HG03354 (cell line): ENCODE data around the gene SV2C.

ENCODE experiments used
- ATAC-seq: cut with Tn5 transposase; IDR thresholded peaks from one replicate; pipeline ENCODE4 v1.9.1; 2021; ENCODE audit warnings: mild to moderate bottlenecking; ENCODE audit not compliant: unreplicated experiment, poor library complexity, severe bottlenecking

SV2C gene

GRCh38 chr5:76194340-76194739 is 111.2 kb downstream of the SV2C start:
- ATAC-seq, result no peak

GRCh38 chr5:76196457-76196856 is 113.3 kb downstream of the SV2C start:
- ATAC-seq, result no peak

- no peak for ATAC-seq
These were observed 113.8 kb downstream of the SV2C start for GRCh38 chr5:76196886-76197489.

GRCh38 chr5:76197726-76198125 is 114.5 kb downstream of the SV2C start:
- no peak for ATAC-seq

- no peak for ATAC-seq
These were observed 116.4 kb downstream of the SV2C start for GRCh38 chr5:76199336-76200318.

- ATAC-seq, result no peak
These were observed 119.0 kb downstream of the SV2C start for GRCh38 chr5:76202182-76202581.

- ATAC-seq, result no peak
These were observed 121.0 kb downstream of the SV2C start for GRCh38 chr5:76204191-76204590.

- no peak for ATAC-seq
These were observed 121.5 kb downstream of the SV2C start for GRCh38 chr5:76204713-76205112.

- ATAC-seq, result no peak
These were observed 123.9 kb downstream of the SV2C start for GRCh38 chr5:76207120-76207519.

GRCh38 chr5:76209297-76209696 is 126.1 kb downstream of the SV2C start:
- no peak for ATAC-seq

GRCh38 chr5:76210946-76211345 is 127.8 kb downstream of the SV2C start:
- no peak for ATAC-seq

- ATAC-seq, result no peak
These were observed 130.7 kb downstream of the SV2C start for GRCh38 chr5:76213858-76214257.

GRCh38 chr5:76216748-76217147 is 133.6 kb downstream of the SV2C start:
- no peak for ATAC-seq

GRCh38 chr5:76219636-76220035 is 136.5 kb downstream of the SV2C start:
- no peak for ATAC-seq

- ATAC-seq, result no peak
These were observed 138.1 kb downstream of the SV2C start for GRCh38 chr5:76221311-76221710.

- ATAC-seq, result no peak
These were observed 139.1 kb downstream of the SV2C start for GRCh38 chr5:76222318-76222717.

- ATAC-seq, result no peak
These were observed 140.5 kb downstream of the SV2C start for GRCh38 chr5:76223696-76224095.

GRCh38 chr5:76224898-76225297 is 141.7 kb downstream of the SV2C start:
- no peak for ATAC-seq

- no peak for ATAC-seq
These were observed 142.2 kb downstream of the SV2C start for GRCh38 chr5:76225336-76225735.

- ATAC-seq, result no peak
These were observed 146.7 kb downstream of the SV2C start for GRCh38 chr5:76229900-76230299.

- ATAC-seq, result no peak
These were observed 147.6 kb downstream of the SV2C start for GRCh38 chr5:76230711-76231285.
